ENCODE data around the gene PRPS1.
"Not testable (repeated sequence)": the region's sequence is repeated elsewhere in the genome, so short reads cannot be mapped to it uniquely, and the experiment has no call there.

PRPS1 gene

GRCh38 chrX:107632346-107632745, 4.0 kb downstream of the PRPS1 start:
- no peak for DNase-seq

- DNase-seq = no peak
Measured at GRCh38 chrX:107646735-107647134, 18.4 kb downstream of the PRPS1 start.

GRCh38 chrX:107648332-107648731, 20.0 kb downstream of the PRPS1 start:
- no peak for DNase-seq

GRCh38 chrX:107654566-107654871, 26.2 kb downstream of the PRPS1 start:
- DNase-seq = no peak

- peak; percentile 71 for DNase-seq
Measured at GRCh38 chrX:107654872-107655761, 26.8 kb downstream of the PRPS1 start.

- no peak for DNase-seq
Measured at GRCh38 chrX:107656978-107657377, 28.7 kb downstream of the PRPS1 start.

- no peak for DNase-seq
Measured at GRCh38 chrX:107658660-107659059, 30.4 kb downstream of the PRPS1 start.

GRCh38 chrX:107659286-107659685, 31.0 kb downstream of the PRPS1 start:
- no peak for DNase-seq

- peak; percentile 7 for DNase-seq
Measured at GRCh38 chrX:107659768-107660167, 31.5 kb downstream of the PRPS1 start.

GRCh38 chrX:107662145-107662544, 33.8 kb downstream of the PRPS1 start:
- no peak for DNase-seq

- no peak for DNase-seq
Measured at GRCh38 chrX:107662824-107663223, 34.5 kb downstream of the PRPS1 start.

- DNase-seq = no peak
Measured at GRCh38 chrX:107666931-107667330, 38.6 kb downstream of the PRPS1 start.

GRCh38 chrX:107667426-107667825, 39.1 kb downstream of the PRPS1 start:
- no peak for DNase-seq

GRCh38 chrX:107668710-107669109, 40.4 kb downstream of the PRPS1 start:
- not testable (repeated sequence) for DNase-seq

GRCh38 chrX:107669261-107669660, 41.0 kb downstream of the PRPS1 start:
- DNase-seq = no peak

- no peak for DNase-seq
Measured at GRCh38 chrX:107669885-107670628, 41.7 kb downstream of the PRPS1 start.

GRCh38 chrX:107671256-107671655, 42.9 kb downstream of the PRPS1 start:
- DNase-seq = not testable (repeated sequence)

GRCh38 chrX:107672955-107673378, 44.7 kb downstream of the PRPS1 start:
- DNase-seq = peak; percentile 42

- no peak for DNase-seq
Measured at GRCh38 chrX:107673431-107673830, 45.1 kb downstream of the PRPS1 start.

- no peak for DNase-seq
Measured at GRCh38 chrX:107673933-107674479, 45.7 kb downstream of the PRPS1 start.

GRCh38 chrX:107674480-107675364, 46.4 kb downstream of the PRPS1 start:
- DNase-seq = no peak

GRCh38 chrX:107675365-107675654, 47.0 kb downstream of the PRPS1 start:
- DNase-seq = no peak

Measured in NCI-H2029 (cell line).